GM23248 (cell line): ENCODE measurements around the gene AK5. TPM values are rescaled to one million over a fixed set of nuclear protein-coding genes. Genes with fewer than 3 reads are reported as not detected.

Experiments
- DNase-seq: peaks from one replicate; pipeline ENCODE4 v3.0.0-alpha.2; 2015
- H2AFZ ChIP-seq: fragments of 200-600 bp; sonication (generic); 2 replicates; pipeline ENCODE4 v1.6.1; 2016; ENCODE audit warnings: antibody characterized with exemption
- H3F3A ChIP-seq: fragments of 200-600 bp; sonication (generic); 2 replicates; pipeline ENCODE4 v1.6.1; 2016; ENCODE audit warnings: mild to moderate bottlenecking, antibody characterized with exemption, mixed run types; ENCODE audit not compliant: insufficient read depth
- H3K27ac ChIP-seq: fragments of 200-600 bp; sonication (generic); 2 replicates; pipeline ENCODE4 v1.5.1; 2016; ENCODE audit warnings: mild to moderate bottlenecking
- H3K27me3 ChIP-seq: fragments of 200-600 bp; sonication (generic); replicated peaks from 2 replicates; pipeline ENCODE4 v1.6.1; 2016; ENCODE audit warnings: mild to moderate bottlenecking; ENCODE audit not compliant: insufficient read depth
- H3K36me3 ChIP-seq: fragments of 200-600 bp; sonication (generic); 2 replicates; pipeline ENCODE4 v1.6.1; 2016; ENCODE audit warnings: low read depth, mild to moderate bottlenecking
- H3K4me1 ChIP-seq: fragments of 200-600 bp; sonication (generic); 2 replicates; pipeline ENCODE4 v1.6.1; 2016; ENCODE audit warnings: mild to moderate bottlenecking; ENCODE audit not compliant: insufficient read depth
- H3K4me2 ChIP-seq: fragments of 200-600 bp; sonication (generic); one replicate; pipeline ENCODE4 v1.6.1; 2016; ENCODE audit warnings: mild to moderate bottlenecking; ENCODE audit not compliant: unreplicated experiment
- H3K4me3 ChIP-seq: fragments of 200-600 bp; sonication (generic); 2 replicates; pipeline ENCODE4 v1.5.1; 2016; ENCODE audit warnings: mild to moderate bottlenecking
- H3K79me2 ChIP-seq: fragments of 200-600 bp; sonication (generic); 2 replicates; pipeline ENCODE4 v1.6.1; 2016; ENCODE audit warnings: mild to moderate bottlenecking; ENCODE audit not compliant: insufficient read depth
- H3K9ac ChIP-seq: fragments of 200-600 bp; sonication (generic); 2 replicates; pipeline ENCODE4 v1.6.1; 2016; ENCODE audit warnings: mild to moderate bottlenecking
- H3K9me2 ChIP-seq: fragments of 200-600 bp; sonication (generic); 2 replicates; pipeline ENCODE4 v1.6.1; 2016; ENCODE audit warnings: mixed run types, mild to moderate bottlenecking, moderate library complexity; ENCODE audit not compliant: insufficient read depth
- H3K9me3 ChIP-seq: fragments of 200-600 bp; sonication (generic); one replicate; pipeline ENCODE4 v1.6.1; 2017; ENCODE audit warnings: low read depth
- H4K20me1 ChIP-seq: fragments of 200-600 bp; sonication (generic); 2 replicates; pipeline ENCODE4 v1.6.0; 2016; ENCODE audit not compliant: insufficient read depth
- EZH2 ChIP-seq: fragments of 200-600 bp; sonication (generic); IDR thresholded peaks from 2 replicates; pipeline ENCODE4 v1.6.1; 2018; ENCODE audit warnings: antibody characterized with exemption, mild to moderate bottlenecking; ENCODE audit not compliant: insufficient read depth, poor library complexity, severe bottlenecking
- EZH2phosphoT487 ChIP-seq: fragments of 200-600 bp; sonication (generic); IDR thresholded peaks from 2 replicates; pipeline ENCODE4 v1.6.1; 2018; ENCODE audit warnings: antibody characterized with exemption, moderate library complexity, mild to moderate bottlenecking, low read depth; ENCODE audit not compliant: insufficient read depth
- WGBS, 2 experiments: methylation state at CpG; one replicate each; pipeline ENCODE4 v1.1.6; 2015 to 2017; ENCODE audit warnings: low lambda C conversion rate in 2 of 2, low coverage in 1 of 2; ENCODE audit errors: missing lambda C conversion rate in 2 of 2; 5-methylcytosine and 5-hydroxymethylcytosine counted together
- in situ Hi-C: fragments of 300-500 bp; cut with MboI; formaldehyde crosslinking; loops from 2 replicates; pipeline ENCODE4 v1.15.0; 2020
- polyA plus RNA-seq: library from polyadenylated mRNA; unstranded; fragments of >200 nt; fragmentation: Nextera tagmentation; extraction: Ambion mirVana; gene quantifications from 2 replicates; pipeline ENCODE4 v1.2.1, GENCODE V29; 2016
- total RNA-seq: library from RNA; depleted of rRNA; stranded (reverse); fragments of >200 nt; shearing (Covaris generic); gene quantifications from 2 replicates; pipeline ENCODE4 v1.2.3, GENCODE V29; 2014

The AK5 gene
- total and polyA plus RNA-seq, 2 experiments from 2014 or later, result 65.3 to 78.8 TPM

GRCh38 chr1:77585610-77586314, 303.9 kb downstream of the AK5 start:
- Histone ChIP-seq H3K9ac (no peak overlapping the region), H2AFZ (no peak overlapping the region), H3K9me2 (no peaks in the 10 kb centered on the region), H3K79me2 (peaks cover 80% of the 10 kb centered on the region), H3K27ac (no peak overlapping the region), H3K27me3 (no peaks in the 10 kb centered on the region), H3K4me1 (peaks cover 5% of the 10 kb centered on the region; the same call in 1 of the 2 replicates), H3F3A (no peaks in the 10 kb centered on the region), H3K36me3 (peaks cover 35% of the 10 kb centered on the region), H4K20me1 (no peaks in the 10 kb centered on the region), H3K4me2 (no peak overlapping the region), H3K4me3 (no peak overlapping the region), H3K9me3 (no peaks in the 10 kb centered on the region)
- no peak for DNase-seq
- in situ Hi-C loops, result no loop called here
- 78 to 84% methylated on average over 2 of the region's 2 CpGs for WGBS, 2 experiments
- TF ChIP-seq EZH2, result no peak
- TF ChIP-seq EZH2phosphoT487, result no peak

GRCh38 chr1:77589231-77589630, 307.4 kb downstream of the AK5 start:
- H3K9ac ChIP-seq, result no peak overlapping the region

GRCh38 chr1:77590651-77591050, 308.8 kb downstream of the AK5 start:
- no peak overlapping the region for H3K27ac ChIP-seq
- H3F3A ChIP-seq, result no peaks in the 10 kb centered on the region
- WGBS, 2 experiments, result 89 to 100% methylated on average over 1 of the region's 1 CpG
- H3K9me2 ChIP-seq, result no peaks in the 10 kb centered on the region
- in situ Hi-C loops, result no loop called here
- no peak overlapping the region for H2AFZ ChIP-seq
- no peak overlapping the region for H3K4me3 ChIP-seq
- H3K36me3 ChIP-seq, result peaks cover 15% of the 10 kb centered on the region; the same call in 1 of the 2 replicates
- H3K27me3 ChIP-seq, result no peaks in the 10 kb centered on the region
- peaks cover 7% of the 10 kb centered on the region; the same call in 1 of the 2 replicates for H3K4me1 ChIP-seq
- TF ChIP-seq EZH2phosphoT487 (no peak), EZH2 (no peak)
- H3K9ac ChIP-seq, result no peak overlapping the region
- peaks cover 95% of the 10 kb centered on the region for H3K79me2 ChIP-seq
- H3K9me3 ChIP-seq, result no peaks in the 10 kb centered on the region
- no peaks in the 10 kb centered on the region for H4K20me1 ChIP-seq
- no peak for DNase-seq
- H3K4me2 ChIP-seq, result no peak overlapping the region

More at GRCh38 chr1:77589231-77589630, 307.4 kb downstream of the AK5 start:
- Histone ChIP-seq H3K4me1 (peaks cover 7% of the 10 kb centered on the region; the same call in 1 of the 2 replicates), H3K27ac (no peak overlapping the region), H3K79me2 (peaks cover 95% of the 10 kb centered on the region), H3K9me3 (no peaks in the 10 kb centered on the region), H3K4me2 (no peak overlapping the region), H2AFZ (no peak overlapping the region), H3K36me3 (peaks cover 16% of the 10 kb centered on the region; the same call in 1 of the 2 replicates), H3K4me3 (no peak overlapping the region), H3K9me2 (no peaks in the 10 kb centered on the region), H3F3A (no peaks in the 10 kb centered on the region), H3K27me3 (no peaks in the 10 kb centered on the region), H4K20me1 (no peaks in the 10 kb centered on the region)
- DNase-seq, result no peak
- in situ Hi-C loops, result no loop called here
- TF ChIP-seq EZH2phosphoT487 (no peak), EZH2 (no peak)
- 95 to 97% methylated on average over 5 of the region's 5 CpGs for WGBS, 2 experiments

- Histone ChIP-seq H4K20me1 (no peaks in the 10 kb centered on the region), H3K4me3 (no peak overlapping the region), H2AFZ (no peak overlapping the region), H3K9me3 (no peaks in the 10 kb centered on the region), H3K4me1 (peaks cover 7% of the 10 kb centered on the region; the same call in 1 of the 2 replicates), H3K9me2 (no peaks in the 10 kb centered on the region), H3K27ac (no peak overlapping the region), H3K36me3 (peaks cover 13% of the 10 kb centered on the region; the same call in 1 of the 2 replicates), H3K4me2 (no peak overlapping the region), H3F3A (no peaks in the 10 kb centered on the region), H3K9ac (no peak overlapping the region), H3K27me3 (no peaks in the 10 kb centered on the region), H3K79me2 (peaks cover 98% of the 10 kb centered on the region)
- in situ Hi-C loops, result no loop called here
- 100% methylated on average over 2 of the region's 2 CpGs for WGBS, 2 experiments
- no peak for TF ChIP-seq EZH2
- TF ChIP-seq EZH2phosphoT487, result no peak
- no peak for DNase-seq
Measured at GRCh38 chr1:77592906-77593305, 311.1 kb downstream of the AK5 start.
